SK-N-SH (cell line): ENCODE measurements around the gene SAMD1. TPM values are rescaled to one million over a fixed set of nuclear protein-coding genes. Genes with fewer than 3 reads are reported as not detected.

ENCODE experiments used
- CTCF ChIA-PET: fragments of 300-600, 350-600 bp; formaldehyde crosslinking; extraction: SDS; loops from one replicate; lab custom pipeline; 2021; lab: Yijun Ruan, JAX
- POLR2A ChIA-PET: fragments of 350-600 bp; sonication (Branson Sonifier 250); formaldehyde crosslinking; extraction: SDS; loops from one replicate; lab custom pipeline; 2020; ENCODE audit warnings: antibody characterized with exemption, inconsistent platforms; lab: Yijun Ruan, JAX
- DNase-seq: peaks from one replicate; pipeline ENCODE4 v3.0.0; 2012
- H2AFZ ChIP-seq: fragments of 200-600 bp; sonication (generic); 2 replicates; pipeline ENCODE4 v1.8.1; 2016; ENCODE audit warnings: antibody characterized with exemption, mild to moderate bottlenecking, low read depth
- H3F3A ChIP-seq: fragments of 200-600 bp; sonication (generic); replicated peaks from 2 replicates; pipeline ENCODE3; 2016; ENCODE audit warnings: antibody characterized with exemption, mild to moderate bottlenecking; ENCODE audit not compliant: insufficient read depth
- H3K27ac ChIP-seq, 2 experiments: fragments of 200-500 bp in 1 of 2; fragments of 200-600 bp in 1 of 2; sonication (Bioruptor generic) in 1 of 2; sonication (generic), shearing (Covaris generic) in 1 of 2; 2 replicates each; pipeline versions ENCODE4 v1.5.1 to v1.6.1; 2014 to 2016; ENCODE audit warnings: low read depth in 2 of 2, inconsistent platforms in 1 of 2, low read length in 1 of 2, mild to moderate bottlenecking in 1 of 2, mixed read lengths in 1 of 2
- H3K27me3 ChIP-seq: fragments of 200-600 bp; sonication (generic), shearing (Covaris generic); 2 replicates; pipeline ENCODE4 v1.6.1; 2016; ENCODE audit warnings: mixed run types; ENCODE audit not compliant: insufficient read depth
- H3K36me3 ChIP-seq, 2 experiments: fragments of 200-500 bp in 1 of 2; fragments of 200-600 bp in 1 of 2; sonication (Bioruptor generic) in 1 of 2; sonication (generic) in 1 of 2; replicated peaks in 1 of 2; 2 replicates each; pipeline versions ENCODE3 to v1.5.1; 2014 to 2016; ENCODE audit warnings: low read length in 1 of 2, mild to moderate bottlenecking in 1 of 2; ENCODE audit not compliant: insufficient read depth in 2 of 2, control insufficient read depth in 1 of 2
- H3K4me1 ChIP-seq, 2 experiments: fragments of 200-500 bp in 1 of 2; fragments of 200-600 bp in 1 of 2; sonication (Bioruptor generic) in 1 of 2; sonication (generic), shearing (Covaris generic) in 1 of 2; 2 replicates each; pipeline versions ENCODE4 v1.5.1 to v1.6.1; 2014 to 2016; ENCODE audit warnings: low read depth in 1 of 2, low read length in 1 of 2, mixed run types in 1 of 2; ENCODE audit not compliant: insufficient read depth in 2 of 2, control insufficient read depth in 1 of 2
- H3K4me2 ChIP-seq: fragments of 200-600 bp; sonication (generic), shearing (Covaris generic); 2 replicates; pipeline ENCODE4 v1.6.1; 2017; ENCODE audit warnings: mixed run types
- H3K4me3 ChIP-seq, 2 experiments: fragments of 200-500 bp in 1 of 2; fragments of 200-600 bp in 1 of 2; sonication (Bioruptor generic) in 1 of 2; sonication (generic), shearing (Covaris generic) in 1 of 2; 2 replicates each; pipeline versions ENCODE4 v1.5.1 to v1.8.1; 2014 to 2016; ENCODE audit warnings: low read depth in 2 of 2, inconsistent platforms in 1 of 2, low read length in 1 of 2, mild to moderate bottlenecking in 1 of 2, mixed read lengths in 1 of 2, moderate library complexity in 1 of 2
- H3K79me2 ChIP-seq: fragments of 200-600 bp; sonication (generic); 2 replicates; pipeline ENCODE4 v1.8.1; 2017; ENCODE audit warnings: mild to moderate bottlenecking; ENCODE audit not compliant: insufficient read depth
- H3K9ac ChIP-seq: fragments of 200-600 bp; sonication (generic); 2 replicates; pipeline ENCODE4 v1.6.1; 2017; ENCODE audit warnings: mixed run types
- H3K9me2 ChIP-seq: fragments of 200-600 bp; sonication (generic); 2 replicates; pipeline ENCODE4 v1.6.1; 2017; ENCODE audit warnings: mixed run types
- H3K9me3 ChIP-seq: fragments of 200-600 bp; sonication (generic); 2 replicates; pipeline ENCODE4 v1.6.1; 2017; ENCODE audit warnings: mixed run types, mild to moderate bottlenecking, moderate library complexity
- H4K20me1 ChIP-seq: fragments of 200-600 bp; sonication (generic); 2 replicates; pipeline ENCODE4 v1.6.1; 2017; ENCODE audit warnings: mild to moderate bottlenecking, mixed run types; ENCODE audit not compliant: insufficient read depth
- CHD2 ChIP-seq: fragments of 150-350 bp; IDR thresholded peaks from 2 replicates; pipeline ENCODE4 v1.6.1; 2018; ENCODE audit warnings: low read length; ENCODE audit not compliant: partially characterized antibody
- CTCF ChIP-seq: fragments of 200-600 bp; sonication (generic); IDR thresholded peaks from 2 replicates; pipeline ENCODE4 v1.6.1; 2017; ENCODE audit warnings: antibody characterized with exemption, mild to moderate bottlenecking, moderate library complexity
- FOSL2 ChIP-seq: IDR thresholded peaks from 2 replicates; pipeline ENCODE4 v1.4.0; 2012; ENCODE audit warnings: low read depth, mild to moderate bottlenecking, moderate library complexity, borderline replicate concordance
- FOXJ3 ChIP-seq: sonication (generic); formaldehyde crosslinking; IDR thresholded peaks from 2 replicates; pipeline ENCODE4 v1.5.1; 2020; ENCODE audit warnings: mild to moderate bottlenecking, missing genetic modification reagents
- FOXM1 ChIP-seq: IDR thresholded peaks from 2 replicates; pipeline ENCODE4 v1.4.0; 2012; ENCODE audit warnings: low read depth, mild to moderate bottlenecking
- GABPA ChIP-seq: IDR thresholded peaks from 2 replicates; pipeline ENCODE4 v1.4.0; 2012; ENCODE audit warnings: low read depth, mild to moderate bottlenecking
- IRF3 ChIP-seq: fragments of 150-350 bp; IDR thresholded peaks from 2 replicates; pipeline ENCODE4 v1.6.1; 2016; ENCODE audit warnings: mild to moderate bottlenecking, low read depth, low read length
- MAX ChIP-seq: IDR thresholded peaks from 2 replicates; pipeline ENCODE4 v1.4.0; 2012; ENCODE audit warnings: low read depth
- MEF2A ChIP-seq: IDR thresholded peaks from 2 replicates; pipeline ENCODE4 v1.4.0; 2012; ENCODE audit warnings: low read depth, borderline replicate concordance
- MXI1 ChIP-seq: IDR thresholded peaks from 2 replicates; pipeline ENCODE4 v1.6.1; 2012; ENCODE audit warnings: mild to moderate bottlenecking, low read depth, low read length, improper control_type of control experiment
- NRF1 ChIP-seq: IDR thresholded peaks from 2 replicates; pipeline ENCODE4 v1.6.1; 2012; ENCODE audit warnings: low read depth, mild to moderate bottlenecking, low read length
- RCOR1 ChIP-seq: fragments of 150-350 bp; IDR thresholded peaks from 2 replicates; pipeline ENCODE4 v1.6.1; 2017; ENCODE audit warnings: antibody characterized with exemption, low read length
- REST ChIP-seq: IDR thresholded peaks from 2 replicates; pipeline ENCODE4 v1.6.1; 2012; ENCODE audit warnings: mild to moderate bottlenecking, low read depth, low read length, moderate library complexity
- RXRA ChIP-seq: IDR thresholded peaks from 2 replicates; pipeline ENCODE4 v1.4.0; 2012; ENCODE audit warnings: low read depth, mild to moderate bottlenecking, borderline replicate concordance
- TCF12 ChIP-seq: IDR thresholded peaks from 2 replicates; pipeline ENCODE4 v1.4.0; 2012
- USF1 ChIP-seq: IDR thresholded peaks from 2 replicates; pipeline ENCODE4 v1.4.0; 2012; ENCODE audit warnings: low read depth, borderline replicate concordance
- YY1 ChIP-seq: IDR thresholded peaks from 2 replicates; pipeline ENCODE4 v1.4.0; 2012; ENCODE audit warnings: low read depth, mild to moderate bottlenecking
- WGBS: methylation state at CpG from one replicate; pipeline ENCODE4 v1.1.6; 2017; ENCODE audit warnings: low lambda C conversion rate; 5-methylcytosine and 5-hydroxymethylcytosine counted together
- polyA plus RNA-seq, 3 experiments: library from polyadenylated mRNA; depleted of rRNA; stranded (reverse); fragments of >200 nt; gene quantifications; 2 replicates each; pipeline ENCODE4 v1.2.3, GENCODE V29; 2012

The SAMD1 gene
- polyA plus RNA-seq, 1 of the 3 experiments (the other 2 are of a cell fraction): 19.0 TPM

- no peak for TF ChIP-seq FOXM1
These were observed 17.2 kb downstream of the SAMD1 start (continued) for GRCh38 chr19:14073261-14073924.

GRCh38 chr19:14072535-14073260, 17.9 kb downstream of the SAMD1 start, which contains the start of gene MISP3:
Gene MISP3 (plus strand): TSS chr19:14072786. CDS start chr19:14073310, 524 bp downstream.
- Histone ChIP-seq H2AFZ (peak within 1 kb of the TSS; percentile 99; the same call in 1 of the 2 replicates), H3K9me2 (no peaks in the 10 kb centered on the region)
- TF ChIP-seq FOXM1 (no peak), GABPA (no peak), NRF1 (no peak), MEF2A (no peak), MXI1 (no peak), CTCF (no peak), RXRA (no peak), MAX (no peak), FOXJ3 (CRISPR knock-in tag) (no peak), YY1 (no peak), USF1 (no peak), CHD2 (no peak), IRF3 (no peak), RCOR1 (no peak), FOSL2 (no peak), TCF12 (no peak), REST (no peak)
- TF ChIP-seq, all 33 proteins: peak for 0
- Histone ChIP-seq H3K27me3 (no peaks in the 10 kb centered on the region), H3K4me1 (peaks cover 0 to 14% of the 10 kb centered on the region in 2 experiments; a peak in 1 of 4 replicates), H3K4me3 (peak within 1 kb of the TSS; percentile 60 to 85), H3K36me3 (no peaks in the 10 kb centered on the region), H3K27ac (peak within 1 kb of the TSS; percentile 24 to 50; a peak in 3 of 4 replicates), H3K79me2 (no peaks in the 10 kb centered on the region), H3K4me2 (peak within 1 kb of the TSS; percentile 93), H3K9ac (peak within 1 kb of the TSS; percentile 70), H3K9me3 (no peaks in the 10 kb centered on the region), H4K20me1 (no peaks in the 10 kb centered on the region), H3F3A (no peaks in the 10 kb centered on the region)
- no CpG with 5 or more reads among the region's 51 CpGs for WGBS
- CTCF ChIA-PET: interaction anchor here (0.6 to 6.7 kb wide), 50 partner anchors 8 to 801 kb away, joined by 3 to 146 read pairs (median 5); partner anchors contain the start of genes ADGRE5, BRME1, C19orf67 and CC2D1A
- DNase-seq: peak; percentile 46
- POLR2A ChIA-PET: interaction anchor here (0.5 to 1.6 kb wide), 5 partner anchors 9 to 191 kb away, joined by 3 to 6 read pairs (median 3); no protein-coding TSS in a partner anchor
